GM18499 (cell line): ENCODE data around the gene GOLPH3.
"Not testable (repeated sequence)": the region's sequence is repeated elsewhere in the genome, so short reads cannot be mapped to it uniquely, and the experiment has no call there.

Source experiments
- ATAC-seq: cut with Tn5 transposase; IDR thresholded peaks from one replicate; pipeline ENCODE4 v1.9.1; 2021; ENCODE audit warnings: moderate number of reproducible peaks; ENCODE audit not compliant: insufficient read depth, unreplicated experiment

Gene GOLPH3

GRCh38 chr5:32143617-32144377 is 30.3 kb downstream of the GOLPH3 start:
- ATAC-seq, result no peak

- ATAC-seq, result no peak
Measured at GRCh38 chr5:32138839-32139493, 35.2 kb downstream of the GOLPH3 start.

- ATAC-seq, result no peak
Measured at GRCh38 chr5:32136342-32136741, 37.8 kb downstream of the GOLPH3 start.

- no peak for ATAC-seq
Measured at GRCh38 chr5:32135086-32135485, 39.0 kb downstream of the GOLPH3 start.

- ATAC-seq, result no peak
Measured at GRCh38 chr5:32132757-32133156, 41.4 kb downstream of the GOLPH3 start.

- no peak for ATAC-seq
Measured at GRCh38 chr5:32131604-32132003, 42.5 kb downstream of the GOLPH3 start.

GRCh38 chr5:32130865-32131264 is 43.3 kb downstream of the GOLPH3 start:
- no peak for ATAC-seq

GRCh38 chr5:32129074-32129598 is 45.0 kb downstream of the GOLPH3 start:
- ATAC-seq, result no peak

- no peak for ATAC-seq
Measured at GRCh38 chr5:32127711-32128110, 46.4 kb downstream of the GOLPH3 start.

GRCh38 chr5:32126691-32127090 is 47.4 kb downstream of the GOLPH3 start:
- no peak for ATAC-seq

GRCh38 chr5:32123889-32124676 is 50.0 kb downstream of the GOLPH3 start:
- no peak for ATAC-seq

- no peak for ATAC-seq
Measured at GRCh38 chr5:32123058-32123805, 50.9 kb downstream of the GOLPH3 start.

GRCh38 chr5:32118922-32119321 is 55.2 kb downstream of the GOLPH3 start:
- ATAC-seq, result not testable (repeated sequence)

- no peak for ATAC-seq
Measured at GRCh38 chr5:32116574-32117313, 57.4 kb downstream of the GOLPH3 start.

GRCh38 chr5:32115985-32116384 is 58.1 kb downstream of the GOLPH3 start:
- no peak for ATAC-seq

GRCh38 chr5:32110111-32110696 is 63.9 kb downstream of the GOLPH3 start:
- ATAC-seq, result no peak

- no peak for ATAC-seq
Measured at GRCh38 chr5:32109236-32109635, 64.9 kb downstream of the GOLPH3 start.

- no peak for ATAC-seq
Measured at GRCh38 chr5:32108167-32108566, 66.0 kb downstream of the GOLPH3 start.

GRCh38 chr5:32107291-32107690 is 66.8 kb downstream of the GOLPH3 start:
- ATAC-seq, result no peak
